Activated T-helper 2 cell treated with anti-CD3 and anti-CD28 coated beads, Interferon-gamma antibody, Interleukin-2, Interleukin-4, amounts not matched to agents 10 μg/mL and 5 μg/mL and 100 μg/mL, durations not matched to agents 14 hours and 24 hours and 36 hours (primary cell): ENCODE data around the gene ARL6. TPM values are rescaled to one million over a fixed set of nuclear protein-coding genes. Genes with fewer than 3 reads are reported as not detected.

Source experiments
- total RNA-seq: library from RNA; stranded (reverse); gene quantifications from 2 replicates; pipeline ENCODE4 v1.2.3, GENCODE V29; 2022

The ARL6 gene
- total RNA-seq, 1 donor from 2014 or later = 3.2 TPM

Other genes with a start within 250 kb of the ARL6 start
- gene CRYBG3, start 57.3 kb downstream of the ARL6 start, total RNA-seq = 7.2 and 7.5 TPM in 2 replicates
- gene RIOX2, start 207.7 kb downstream of the ARL6 start, total RNA-seq = 59.9 and 63.2 TPM in 2 replicates